AG08395 (cell line): ENCODE data around the gene RORB.
"Not testable (repeated sequence)": the region's sequence is repeated elsewhere in the genome, so short reads cannot be mapped to it uniquely, and the experiment has no call there.

Experiments used
- DNase-seq: peaks from one replicate; pipeline ENCODE4 v3.0.0; 2012; ENCODE audit warnings: mixed read lengths, low spot score

The RORB gene

GRCh38 chr9:74513221-74513620 is 16.1 kb downstream of the RORB start:
- no peak for DNase-seq

- DNase-seq: no peak
Measured at GRCh38 chr9:74517188-74517587, 20.1 kb downstream of the RORB start.

GRCh38 chr9:74519419-74519818 is 22.3 kb downstream of the RORB start:
- DNase-seq: no peak

- no peak for DNase-seq
Measured at GRCh38 chr9:74521009-74521408, 23.9 kb downstream of the RORB start.

GRCh38 chr9:74524289-74524688 is 27.2 kb downstream of the RORB start:
- no peak for DNase-seq

GRCh38 chr9:74526215-74526614 is 29.1 kb downstream of the RORB start:
- no peak for DNase-seq

- no peak for DNase-seq
Measured at GRCh38 chr9:74527718-74528117, 30.6 kb downstream of the RORB start.

GRCh38 chr9:74528207-74528606 is 31.1 kb downstream of the RORB start:
- DNase-seq: no peak

GRCh38 chr9:74530458-74530857 is 33.3 kb downstream of the RORB start:
- DNase-seq: not testable (repeated sequence)

- no peak for DNase-seq
Measured at GRCh38 chr9:74533253-74533652, 36.1 kb downstream of the RORB start.

GRCh38 chr9:74534841-74535240 is 37.7 kb downstream of the RORB start:
- no peak for DNase-seq

- DNase-seq: no peak
Measured at GRCh38 chr9:74543145-74543544, 46.0 kb downstream of the RORB start.

GRCh38 chr9:74551266-74551665 is 54.1 kb downstream of the RORB start:
- DNase-seq: no peak

- DNase-seq: no peak
Measured at GRCh38 chr9:74554751-74555419, 57.8 kb downstream of the RORB start.

GRCh38 chr9:74555565-74555964 is 58.4 kb downstream of the RORB start:
- DNase-seq: no peak

GRCh38 chr9:74556685-74557084 is 59.5 kb downstream of the RORB start:
- no peak for DNase-seq

GRCh38 chr9:74557571-74557970 is 60.4 kb downstream of the RORB start:
- no peak for DNase-seq

GRCh38 chr9:74562611-74563010 is 65.5 kb downstream of the RORB start:
- DNase-seq: no peak

- peak; percentile 29 for DNase-seq
Measured at GRCh38 chr9:74570879-74571512, 73.9 kb downstream of the RORB start.

- DNase-seq: no peak
Measured at GRCh38 chr9:74573640-74574191, 76.6 kb downstream of the RORB start.

- no peak for DNase-seq
Measured at GRCh38 chr9:74576176-74576575, 79.0 kb downstream of the RORB start.

- peak; percentile 7 for DNase-seq
Measured at GRCh38 chr9:74577956-74578355, 80.8 kb downstream of the RORB start.

- no peak for DNase-seq
Measured at GRCh38 chr9:74589576-74589975, 92.4 kb downstream of the RORB start.

- no peak for DNase-seq
Measured at GRCh38 chr9:74595286-74595685, 98.2 kb downstream of the RORB start.
